ENCODE data around the gene AHI1.

Gene AHI1

GRCh38 chr6:135271626-135272025 lies 225.9 kb downstream of the AHI1 start:
- no peaks in the 10 kb centered on the region for H3K36me3 ChIP-seq (ENCODE audit: control insufficient read depth, insufficient read depth, low read length)
- H3K9ac ChIP-seq (ENCODE audit: low read length), result peak overlapping the region; percentile 54
- H3K4me1 ChIP-seq (ENCODE audit: control insufficient read depth, insufficient read depth, low read length), result peaks cover 50% of the 10 kb centered on the region
- H3K4me3 ChIP-seq (ENCODE audit: low read length), result peak overlapping the region; percentile 15
- H3K9me3 ChIP-seq (ENCODE audit: control insufficient read depth, low read length), result no peaks in the 10 kb centered on the region
- no peaks in the 10 kb centered on the region for H3K27me3 ChIP-seq (ENCODE audit: control insufficient read depth, insufficient read depth, low read length)

- Histone ChIP-seq H3K9ac (ENCODE audit: low read length) (peak overlapping the region; percentile 54), H3K4me3 (ENCODE audit: low read length) (peak overlapping the region; percentile 15), H3K36me3 (ENCODE audit: control insufficient read depth, insufficient read depth, low read length) (no peaks in the 10 kb centered on the region)
Observed at GRCh38 chr6:135270676-135271536, 226.6 kb downstream of the AHI1 start.

GRCh38 chr6:135269481-135269891 lies 228.1 kb downstream of the AHI1 start:
- Histone ChIP-seq H3K36me3 (ENCODE audit: control insufficient read depth, insufficient read depth, low read length) (no peaks in the 10 kb centered on the region), H3K4me3 (ENCODE audit: low read length) (no peak overlapping the region), H3K9me3 (ENCODE audit: control insufficient read depth, low read length) (no peaks in the 10 kb centered on the region), H3K27me3 (ENCODE audit: control insufficient read depth, insufficient read depth, low read length) (no peaks in the 10 kb centered on the region), H3K9ac (ENCODE audit: low read length) (no peak overlapping the region), H3K4me1 (ENCODE audit: control insufficient read depth, insufficient read depth, low read length) (peaks cover 51% of the 10 kb centered on the region)

More at GRCh38 chr6:135270676-135271536, 226.6 kb downstream of the AHI1 start:
- Histone ChIP-seq H3K27me3 (ENCODE audit: control insufficient read depth, insufficient read depth, low read length) (no peaks in the 10 kb centered on the region), H3K9me3 (ENCODE audit: control insufficient read depth, low read length) (no peaks in the 10 kb centered on the region), H3K4me1 (ENCODE audit: control insufficient read depth, insufficient read depth, low read length) (peaks cover 51% of the 10 kb centered on the region)

- H3K9me3 ChIP-seq (ENCODE audit: control insufficient read depth, low read length), result no peaks in the 10 kb centered on the region
- H3K4me3 ChIP-seq (ENCODE audit: low read length), result no peak overlapping the region
- peaks cover 51% of the 10 kb centered on the region for H3K4me1 ChIP-seq (ENCODE audit: control insufficient read depth, insufficient read depth, low read length)
- no peak overlapping the region for H3K9ac ChIP-seq (ENCODE audit: low read length)
- no peaks in the 10 kb centered on the region for H3K36me3 ChIP-seq (ENCODE audit: control insufficient read depth, insufficient read depth, low read length)
- H3K27me3 ChIP-seq (ENCODE audit: control insufficient read depth, insufficient read depth, low read length), result no peaks in the 10 kb centered on the region
Observed at GRCh38 chr6:135268740-135269139, 228.8 kb downstream of the AHI1 start.

GRCh38 chr6:135268263-135268662 lies 229.3 kb downstream of the AHI1 start:
- H3K4me3 ChIP-seq (ENCODE audit: low read length), result no peak overlapping the region
- H3K9me3 ChIP-seq (ENCODE audit: control insufficient read depth, low read length), result no peaks in the 10 kb centered on the region
- H3K4me1 ChIP-seq (ENCODE audit: control insufficient read depth, insufficient read depth, low read length), result peaks cover 51% of the 10 kb centered on the region
- H3K9ac ChIP-seq (ENCODE audit: low read length), result no peak overlapping the region
- no peaks in the 10 kb centered on the region for H3K36me3 ChIP-seq (ENCODE audit: control insufficient read depth, insufficient read depth, low read length)
- no peaks in the 10 kb centered on the region for H3K27me3 ChIP-seq (ENCODE audit: control insufficient read depth, insufficient read depth, low read length)

GRCh38 chr6:135267085-135267484 lies 230.5 kb downstream of the AHI1 start:
- no peaks in the 10 kb centered on the region for H3K36me3 ChIP-seq (ENCODE audit: control insufficient read depth, insufficient read depth, low read length)
- H3K27me3 ChIP-seq (ENCODE audit: control insufficient read depth, insufficient read depth, low read length), result no peaks in the 10 kb centered on the region
- H3K9me3 ChIP-seq (ENCODE audit: control insufficient read depth, low read length), result no peaks in the 10 kb centered on the region
- peaks cover 51% of the 10 kb centered on the region for H3K4me1 ChIP-seq (ENCODE audit: control insufficient read depth, insufficient read depth, low read length)
- no peak overlapping the region for H3K9ac ChIP-seq (ENCODE audit: low read length)
- H3K4me3 ChIP-seq (ENCODE audit: low read length), result no peak overlapping the region

- Histone ChIP-seq H3K9me3 (ENCODE audit: control insufficient read depth, low read length) (no peaks in the 10 kb centered on the region), H3K27me3 (ENCODE audit: control insufficient read depth, insufficient read depth, low read length) (no peaks in the 10 kb centered on the region), H3K9ac (ENCODE audit: low read length) (no peak overlapping the region), H3K4me3 (ENCODE audit: low read length) (no peak overlapping the region), H3K36me3 (ENCODE audit: control insufficient read depth, insufficient read depth, low read length) (no peaks in the 10 kb centered on the region), H3K4me1 (ENCODE audit: control insufficient read depth, insufficient read depth, low read length) (peaks cover 49% of the 10 kb centered on the region)
Observed at GRCh38 chr6:135266675-135267074, 230.9 kb downstream of the AHI1 start.

GRCh38 chr6:135265278-135265677 lies 232.3 kb downstream of the AHI1 start:
- Histone ChIP-seq H3K27me3 (ENCODE audit: control insufficient read depth, insufficient read depth, low read length) (no peaks in the 10 kb centered on the region), H3K4me3 (ENCODE audit: low read length) (no peak overlapping the region), H3K4me1 (ENCODE audit: control insufficient read depth, insufficient read depth, low read length) (peaks cover 37% of the 10 kb centered on the region), H3K9me3 (ENCODE audit: control insufficient read depth, low read length) (no peaks in the 10 kb centered on the region), H3K9ac (ENCODE audit: low read length) (no peak overlapping the region), H3K36me3 (ENCODE audit: control insufficient read depth, insufficient read depth, low read length) (no peaks in the 10 kb centered on the region)

- H3K9me3 ChIP-seq (ENCODE audit: control insufficient read depth, low read length), result no peaks in the 10 kb centered on the region
- H3K36me3 ChIP-seq (ENCODE audit: control insufficient read depth, insufficient read depth, low read length), result no peaks in the 10 kb centered on the region
- no peak overlapping the region for H3K9ac ChIP-seq (ENCODE audit: low read length)
- H3K4me1 ChIP-seq (ENCODE audit: control insufficient read depth, insufficient read depth, low read length), result peaks cover 6% of the 10 kb centered on the region
- H3K4me3 ChIP-seq (ENCODE audit: low read length), result no peak overlapping the region
- H3K27me3 ChIP-seq (ENCODE audit: control insufficient read depth, insufficient read depth, low read length), result no peaks in the 10 kb centered on the region
Observed at GRCh38 chr6:135261872-135262725, 235.4 kb downstream of the AHI1 start.

GRCh38 chr6:135260612-135261011 lies 236.9 kb downstream of the AHI1 start:
- H3K27me3 ChIP-seq (ENCODE audit: control insufficient read depth, insufficient read depth, low read length), result no peaks in the 10 kb centered on the region

GRCh38 chr6:135258970-135259369 lies 238.6 kb downstream of the AHI1 start:
- Histone ChIP-seq H3K27me3 (ENCODE audit: control insufficient read depth, insufficient read depth, low read length) (no peaks in the 10 kb centered on the region), H3K4me1 (ENCODE audit: control insufficient read depth, insufficient read depth, low read length) (peaks cover 9% of the 10 kb centered on the region), H3K9ac (ENCODE audit: low read length) (no peak overlapping the region), H3K9me3 (ENCODE audit: control insufficient read depth, low read length) (no peaks in the 10 kb centered on the region), H3K4me3 (ENCODE audit: low read length) (no peak overlapping the region), H3K36me3 (ENCODE audit: control insufficient read depth, insufficient read depth, low read length) (no peaks in the 10 kb centered on the region)

More at GRCh38 chr6:135260612-135261011, 236.9 kb downstream of the AHI1 start:
- H3K9me3 ChIP-seq (ENCODE audit: control insufficient read depth, low read length), result no peaks in the 10 kb centered on the region
- no peak overlapping the region for H3K9ac ChIP-seq (ENCODE audit: low read length)
- H3K36me3 ChIP-seq (ENCODE audit: control insufficient read depth, insufficient read depth, low read length), result no peaks in the 10 kb centered on the region
- H3K4me1 ChIP-seq (ENCODE audit: control insufficient read depth, insufficient read depth, low read length), result no peaks in the 10 kb centered on the region
- H3K4me3 ChIP-seq (ENCODE audit: low read length), result no peak overlapping the region
